Pancreas (tissue), 10 donors: ENCODE results near the gene DRAXIN. TPM values are rescaled to one million over a fixed set of nuclear protein-coding genes. Genes with fewer than 3 reads are reported as not detected.

Source experiments
- ATAC-seq, 4 donors: fragments of 200-7000 bp; cut with Tn5 transposase; one replicate each; pipeline versions ENCODE4 v1.8.0 to v1.9.1; 2020; ENCODE audit warnings: mild to moderate bottlenecking in 4 of 4, moderate library complexity in 4 of 4
- DNase-seq, 6 donors: peaks; one replicate each; pipeline ENCODE4 v3.0.0-alpha.2; 2020
- FAIRE-seq: peaks from 2 replicates; lab custom pipeline; 2012; peaks lifted over from hg19 to GRCh38; lab: Jason Lieb, UNC
- H3K27ac ChIP-seq, 4 donors: fragments of 200-600 bp; sonication (generic); 1 replicate in 3 of 4; 2 replicates in 1 of 4; pipeline versions ENCODE4 v1.5.0 to v1.8.0; 2020
- H3K27me3 ChIP-seq, 4 donors: fragments of 200-600 bp; one replicate each; pipeline ENCODE4 v1.8.0; 2021
- H3K36me3 ChIP-seq, 3 donors: fragments of 200-600 bp; sonication (generic) in 1 of 3; one replicate each; pipeline versions ENCODE4 v1.5.0 to v1.8.0; 2020 to 2021
- H3K4me1 ChIP-seq, 3 donors: fragments of 200-600 bp; one replicate each; pipeline ENCODE4 v1.8.0; 2021
- H3K4me3 ChIP-seq, 4 donors: fragments of 200-600 bp; sonication (generic) in 2 of 4; one replicate each; pipeline versions ENCODE4 v1.5.0 to v1.8.0; 2020 to 2021
- H3K9me3 ChIP-seq, 4 donors: fragments of 200-600 bp; one replicate each; pipeline ENCODE4 v1.8.0; 2021
- WGBS, 2 donors: extraction: QIAGEN DNeasy Blood & Tissue Kit; methylation state at CpG; one replicate each; pipeline ENCODE4 v1.1.7; 2013; 5-methylcytosine and 5-hydroxymethylcytosine counted together
- intact Hi-C, 3 donors: fragments of 100-400 bp; cut with DNase I; formaldehyde crosslinking; loops; one replicate each; pipeline versions ENCODE4 v1.11.1 to v1.14.2; 2022
- polyA plus RNA-seq, 2 donors: library from polyadenylated mRNA; stranded (reverse); fragments of 200-250 nt; gene quantifications; one replicate each; pipeline ENCODE4 v1.2.3, GENCODE V29; 2013
- total RNA-seq, 6 donors: library from RNA; stranded (reverse); fragmentation: NEBNext Ultra II Directional in 4 of 6; extraction: Animal tissue kit (Norgen Biotek cat#: 25700) in 4 of 6; gene quantifications; one replicate each; pipeline versions ENCODE4 v1.2.1 to v1.2.4, GENCODE V29; 2021 to 2023
- TF ChIP-seq, protein P1 (sequence below), 4 donors: fragments of 200-600 bp; sonication (generic) in 3 of 4; IDR thresholded peaks; one replicate each; pipeline versions ENCODE4 v1.5.0 to v1.8.0; 2021; ENCODE audit warnings: antibody characterized with exemption in 4 of 4
- donor health status: healthy with polysubstance abuse.
- donor health status: DM: no; HTN: no; CAD: no; lungs with moderate emphysema.
- donor health status: DM: no; HTN: no; CAD: no.
- donor health status: control.
- donor health status: control.
- donor health status: Bipolar disorder and iron deficiency.
- donor health status: DM: yes; HTN: yes; CAD: no.
- donor health status: DM: no; HTN: no; CAD: no.
- donor health status: DM: no; HTN: no; CAD: no.
- donor health status: DM: yes; HTN: yes; CAD: no.

The DRAXIN gene
- total and polyA plus RNA-seq, 8 donors: under 0.01 to 0.09 (median 0.03) TPM; not detected in 1

DNA sequence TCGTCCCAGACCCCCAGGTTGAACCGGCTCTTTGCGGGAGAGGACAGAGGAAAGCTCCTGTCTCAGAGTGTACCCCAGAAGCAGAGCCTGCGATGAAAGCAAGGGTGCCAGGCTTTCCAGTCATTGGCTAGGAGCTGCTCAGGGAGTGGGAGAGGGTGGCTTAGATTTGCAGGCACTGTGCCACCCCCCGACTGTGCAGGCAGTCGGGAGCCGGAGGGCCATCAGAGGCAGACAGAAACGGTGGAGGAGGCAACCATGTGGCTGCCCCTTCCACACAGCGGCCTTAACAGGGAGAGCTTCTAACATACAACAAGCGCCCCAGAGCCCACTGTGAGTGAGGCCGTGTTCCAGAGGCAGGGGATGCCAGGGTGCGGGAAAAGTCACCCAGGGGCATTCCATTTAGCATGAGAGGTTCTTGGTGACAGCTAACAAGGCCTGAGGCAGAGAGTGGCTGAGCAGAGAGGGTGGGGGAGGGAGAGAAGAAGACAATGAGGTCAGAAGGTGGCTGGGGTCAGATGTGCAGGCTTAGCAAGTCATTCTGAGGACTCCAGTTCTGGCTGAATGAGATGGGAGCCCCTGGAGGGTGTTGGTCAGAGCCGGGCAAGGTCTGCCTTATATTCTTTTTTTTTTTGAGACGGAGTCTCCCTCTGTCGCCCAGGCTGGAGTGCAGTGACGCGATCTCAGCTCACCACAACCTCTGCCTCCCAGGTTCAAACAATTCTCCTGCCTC, 61.0 kb downstream of the DRAXIN start:
- Histone ChIP-seq H3K9me3 (no peaks in the 10 kb centered on the region), H3K27me3 (no peaks in the 10 kb centered on the region), H3K4me3 (no peak overlapping the region), H3K36me3 (peaks cover 0 to 12% (median 0%) of the 10 kb centered on the region in 3 donors), H3K4me1 (peaks cover 10 to 15% (median 13%) of the 10 kb centered on the region in 3 donors), H3K27ac (no peak overlapping the region)
- intact Hi-C loops: no loop called here
- DNase-seq (no peak), ATAC-seq (no peak), FAIRE-seq (no peak)
- TF ChIP-seq, protein P1, sequence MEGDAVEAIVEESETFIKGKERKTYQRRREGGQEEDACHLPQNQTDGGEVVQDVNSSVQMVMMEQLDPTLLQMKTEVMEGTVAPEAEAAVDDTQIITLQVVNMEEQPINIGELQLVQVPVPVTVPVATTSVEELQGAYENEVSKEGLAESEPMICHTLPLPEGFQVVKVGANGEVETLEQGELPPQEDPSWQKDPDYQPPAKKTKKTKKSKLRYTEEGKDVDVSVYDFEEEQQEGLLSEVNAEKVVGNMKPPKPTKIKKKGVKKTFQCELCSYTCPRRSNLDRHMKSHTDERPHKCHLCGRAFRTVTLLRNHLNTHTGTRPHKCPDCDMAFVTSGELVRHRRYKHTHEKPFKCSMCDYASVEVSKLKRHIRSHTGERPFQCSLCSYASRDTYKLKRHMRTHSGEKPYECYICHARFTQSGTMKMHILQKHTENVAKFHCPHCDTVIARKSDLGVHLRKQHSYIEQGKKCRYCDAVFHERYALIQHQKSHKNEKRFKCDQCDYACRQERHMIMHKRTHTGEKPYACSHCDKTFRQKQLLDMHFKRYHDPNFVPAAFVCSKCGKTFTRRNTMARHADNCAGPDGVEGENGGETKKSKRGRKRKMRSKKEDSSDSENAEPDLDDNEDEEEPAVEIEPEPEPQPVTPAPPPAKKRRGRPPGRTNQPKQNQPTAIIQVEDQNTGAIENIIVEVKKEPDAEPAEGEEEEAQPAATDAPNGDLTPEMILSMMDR (IDR thresholded peaks at IDR 0.05): no peak
- 77 to 78% methylated on average over 17 of the region's 17 CpGs for WGBS, 2 donors

DNA sequence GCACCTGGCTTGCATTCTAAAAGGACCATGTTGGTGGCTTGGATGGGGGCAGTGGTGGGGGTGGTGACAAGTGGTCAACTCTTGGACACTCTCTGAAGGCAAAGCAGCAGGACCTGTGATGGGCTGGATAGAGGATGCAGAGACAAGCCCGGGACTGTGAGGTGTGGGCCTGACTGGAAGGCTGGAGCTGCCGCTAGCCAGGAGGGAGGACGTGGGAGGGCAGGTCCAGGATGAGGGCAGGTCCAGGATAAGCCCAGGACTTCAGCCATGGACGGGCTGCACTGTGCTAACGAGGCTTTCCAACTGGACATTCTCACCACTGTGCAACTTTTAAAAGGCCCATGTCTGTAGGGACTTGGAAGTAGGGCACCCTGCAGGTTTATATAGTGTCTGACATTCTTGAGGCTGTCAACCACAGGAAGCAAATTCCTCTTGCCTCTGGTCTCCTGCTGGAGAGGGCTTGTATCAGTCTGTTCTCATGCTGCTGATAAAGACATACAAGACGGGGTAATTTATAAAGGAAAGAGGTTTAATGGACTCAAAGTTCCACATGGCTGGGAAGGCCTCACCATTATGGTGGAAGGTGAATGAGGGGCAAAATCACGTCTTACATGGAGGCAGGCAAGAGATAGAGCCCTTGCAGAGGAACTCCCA, 62.2 kb downstream of the DRAXIN start:
- intact Hi-C loops: no loop called here
- no peak overlapping the region for H3K27ac ChIP-seq
- FAIRE-seq (no peak), DNase-seq (no peak), ATAC-seq (peak in 1 of 4 donors; percentile 5)
- peaks cover 10 to 13% (median 12%) of the 10 kb centered on the region in 3 donors for H3K4me1 ChIP-seq
- no peaks in the 10 kb centered on the region for H3K27me3 ChIP-seq
- 61 to 65% methylated on average over 7 of the region's 7 CpGs for WGBS, 2 donors
- TF ChIP-seq, protein P1 (IDR thresholded peaks at IDR 0.05): no peak
- no peak overlapping the region for H3K4me3 ChIP-seq
- H3K36me3 ChIP-seq: peaks cover 0 to 12% (median 0%) of the 10 kb centered on the region in 3 donors
- no peaks in the 10 kb centered on the region for H3K9me3 ChIP-seq

GRCh38 chr1:11757047-11757446, 65.5 kb downstream of the DRAXIN start:
- no peaks in the 10 kb centered on the region for H3K9me3 ChIP-seq
- H3K27ac ChIP-seq: no peak overlapping the region
- peaks cover 10 to 13% (median 12%) of the 10 kb centered on the region in 3 donors for H3K4me1 ChIP-seq
- DNase-seq: no peak
- intact Hi-C loops: no loop called here
- 94% methylated on average over 1 of the region's 1 CpG for WGBS, 2 donors
- no peak overlapping the region for H3K4me3 ChIP-seq
- FAIRE-seq: no peak
- no peaks in the 10 kb centered on the region for H3K36me3 ChIP-seq
- TF ChIP-seq, protein P1 (IDR thresholded peaks at IDR 0.05): no peak
- ATAC-seq: no peak
- H3K27me3 ChIP-seq: no peaks in the 10 kb centered on the region

DNA sequence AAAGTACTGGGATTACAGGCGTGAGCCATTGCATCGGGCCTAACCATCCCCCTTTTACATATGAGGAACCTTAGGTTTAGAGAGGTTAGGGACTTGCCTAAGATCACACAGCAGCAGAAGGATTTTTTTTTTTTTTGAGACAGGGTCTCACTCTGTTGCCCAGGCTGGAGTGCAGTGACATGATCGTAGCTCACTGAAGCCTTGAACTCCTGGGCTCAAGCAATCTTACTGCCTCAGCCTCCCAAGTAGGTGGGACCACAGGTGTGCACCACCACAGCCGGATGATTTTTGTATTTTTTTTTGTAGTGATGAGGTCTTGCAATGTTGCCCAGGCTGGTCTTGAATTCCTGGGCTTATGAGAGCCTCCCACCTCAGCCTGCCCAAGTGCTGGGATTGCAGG, 68.3 kb downstream of the DRAXIN start:
- H3K27me3 ChIP-seq: no peaks in the 10 kb centered on the region
- intact Hi-C loops: no loop called here
- H3K9me3 ChIP-seq: no peaks in the 10 kb centered on the region
- TF ChIP-seq, protein P1 (IDR thresholded peaks at IDR 0.05): no peak
- ATAC-seq (no peak), DNase-seq (no peak), FAIRE-seq (no peak)
- H3K4me3 ChIP-seq: no peak overlapping the region
- WGBS, 2 donors: 88 to 92% methylated on average over 4 of the region's 4 CpGs
- H3K4me1 ChIP-seq: peaks cover 3 to 7% (median 7%) of the 10 kb centered on the region in 3 donors
- H3K27ac ChIP-seq: no peak overlapping the region
- no peaks in the 10 kb centered on the region for H3K36me3 ChIP-seq

- no peaks in the 10 kb centered on the region for H3K9me3 ChIP-seq
- FAIRE-seq: no peak
- H3K4me1 ChIP-seq: no peaks in the 10 kb centered on the region
- no peak for ATAC-seq
- DNase-seq: no peak
- intact Hi-C loops: no loop called here
- H3K4me3 ChIP-seq: no peak overlapping the region
- 83 to 89% methylated on average over 6 of the region's 6 CpGs for WGBS, 2 donors
- H3K27ac ChIP-seq: no peak overlapping the region
- no peaks in the 10 kb centered on the region for H3K36me3 ChIP-seq
- no peaks in the 10 kb centered on the region for H3K27me3 ChIP-seq
- TF ChIP-seq, protein P1 (IDR thresholded peaks at IDR 0.05): no peak
Observed at GRCh38 chr1:11761285-11761684, 69.8 kb downstream of the DRAXIN start.
